ENCODE results near the gene PSME3IP1. TPM values are rescaled to one million over a fixed set of nuclear protein-coding genes. Genes with fewer than 3 reads are reported as not detected.
"Not testable (repeated sequence)": the region's sequence is repeated elsewhere in the genome, so short reads cannot be mapped to it uniquely, and the experiment has no call there.

Gene PSME3IP1
- total RNA-seq, 2 experiments from 2014 or later = 134 to 140 TPM

GRCh38 chr16:57213462-57213861 is 27.6 kb upstream of the PSME3IP1 start:
- POLR2A ChIA-PET = no interaction called here
- no peak for ATAC-seq (ENCODE audit: low read depth)
- H3K4me3 Mint-ChIP-seq = no peak overlapping the region

DNA sequence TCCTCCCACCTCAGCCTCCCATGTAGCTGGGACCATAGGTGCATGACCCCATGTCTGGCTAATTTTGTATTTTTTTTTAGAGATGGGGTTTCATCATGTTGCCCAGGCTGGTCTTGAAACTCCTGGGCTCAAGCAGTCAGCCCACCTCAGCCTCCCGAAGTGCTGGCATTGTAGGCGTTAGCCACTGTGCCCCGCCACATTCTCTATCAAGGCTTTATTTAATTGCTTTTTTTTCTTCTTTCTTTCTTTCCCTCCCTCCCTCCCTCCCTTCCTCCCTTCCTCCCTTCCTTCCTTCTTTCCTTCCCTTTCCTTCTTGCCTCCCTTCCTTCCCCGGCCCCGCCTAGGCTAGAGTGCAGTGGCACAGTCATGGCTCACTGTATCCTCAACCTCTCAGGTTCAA is 23.9 kb upstream of the PSME3IP1 start:
- Mint-ChIP-seq H3K4me3 (no peak overlapping the region), H3K9me3 (peaks cover 3% of the 10 kb centered on the region), H3K36me3 (peaks cover 44% of the 10 kb centered on the region), H3K4me1 (no peaks in the 10 kb centered on the region), H3K27me3 (no peaks in the 10 kb centered on the region), H3K27ac (no peak overlapping the region)
- POLR2A ChIA-PET = no interaction called here
- no peak for DNase-seq
- no peak for ATAC-seq (ENCODE audit: low read depth)

More at GRCh38 chr16:57213462-57213861, 27.6 kb upstream of the PSME3IP1 start:
- peaks cover 72% of the 10 kb centered on the region for H3K36me3 Mint-ChIP-seq
- no peaks in the 10 kb centered on the region for H3K4me1 Mint-ChIP-seq
- DNase-seq = no peak
- H3K9me3 Mint-ChIP-seq = peaks cover 19% of the 10 kb centered on the region
- no peak overlapping the region for H3K27ac Mint-ChIP-seq
- no peaks in the 10 kb centered on the region for H3K27me3 Mint-ChIP-seq

DNA sequence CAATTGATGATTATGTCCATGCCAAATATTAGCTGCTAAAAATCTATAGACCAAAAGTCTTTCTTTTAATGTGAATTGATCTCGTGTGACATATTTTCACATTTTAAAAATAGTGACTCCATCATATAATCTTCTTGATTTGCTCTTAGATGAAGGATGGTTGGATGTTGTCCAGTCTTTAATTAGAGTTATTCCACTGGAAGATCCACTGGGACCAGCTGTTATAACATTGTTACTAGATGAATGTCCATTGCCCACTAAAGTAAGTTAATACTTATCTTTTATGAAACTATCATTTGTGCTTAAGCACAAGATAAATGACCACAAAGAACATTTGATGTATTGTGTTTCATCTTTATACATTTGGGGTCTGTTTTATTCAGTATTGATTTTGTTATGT is 23.1 kb upstream of the PSME3IP1 start:
- no peaks in the 10 kb centered on the region for H3K4me1 Mint-ChIP-seq
- ATAC-seq (ENCODE audit: low read depth) (no peak), DNase-seq (no peak)
- H3K36me3 Mint-ChIP-seq = peaks cover 38% of the 10 kb centered on the region
- no peak overlapping the region for H3K4me3 Mint-ChIP-seq
- POLR2A ChIA-PET = interaction anchor here (0.7 kb wide), 1 partner anchor 35 kb away, joined by 4 read pairs; no protein-coding TSS in a partner anchor
- no peak overlapping the region for H3K27ac Mint-ChIP-seq
- H3K9me3 Mint-ChIP-seq = no peaks in the 10 kb centered on the region
- no peaks in the 10 kb centered on the region for H3K27me3 Mint-ChIP-seq

DNA sequence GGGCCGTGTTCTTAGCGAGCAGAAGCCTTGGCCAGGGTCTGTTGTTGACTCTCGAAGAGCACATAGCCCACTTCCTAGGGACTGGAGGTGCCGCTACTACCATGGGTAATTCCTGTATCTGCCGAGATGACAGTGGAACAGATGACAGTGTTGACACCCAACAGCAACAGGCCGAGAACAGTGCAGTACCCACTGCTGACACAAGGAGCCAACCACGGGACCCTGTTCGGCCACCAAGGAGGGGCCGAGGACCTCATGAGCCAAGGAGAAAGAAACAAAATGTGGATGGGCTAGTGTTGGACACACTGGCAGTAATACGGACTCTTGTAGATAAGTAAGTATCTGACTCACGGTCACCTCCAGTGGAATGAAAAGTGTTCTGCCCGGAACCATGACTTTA is 18.8 kb upstream of the PSME3IP1 start:
- Mint-ChIP-seq H3K9me3 (no peaks in the 10 kb centered on the region), H3K27me3 (no peaks in the 10 kb centered on the region), H3K36me3 (peaks cover 20% of the 10 kb centered on the region), H3K27ac (no peak overlapping the region), H3K4me3 (no peak overlapping the region), H3K4me1 (peaks cover 3% of the 10 kb centered on the region)
- ATAC-seq (ENCODE audit: low read depth) = no peak
- POLR2A ChIA-PET = no interaction called here
- no peak for DNase-seq

- H3K4me1 Mint-ChIP-seq = peaks cover 3% of the 10 kb centered on the region
- ATAC-seq (ENCODE audit: low read depth) = no peak
- POLR2A ChIA-PET = no interaction called here
- no peak for DNase-seq
- H3K9me3 Mint-ChIP-seq = no peaks in the 10 kb centered on the region
- no peak overlapping the region for H3K27ac Mint-ChIP-seq
- no peak overlapping the region for H3K4me3 Mint-ChIP-seq
- peaks cover 15% of the 10 kb centered on the region for H3K36me3 Mint-ChIP-seq
- H3K27me3 Mint-ChIP-seq = no peaks in the 10 kb centered on the region
These were observed 17.6 kb upstream of the PSME3IP1 start for GRCh38 chr16:57203451-57203850.

- no peaks in the 10 kb centered on the region for H3K27me3 Mint-ChIP-seq
- peaks cover 3% of the 10 kb centered on the region for H3K4me1 Mint-ChIP-seq
- H3K36me3 Mint-ChIP-seq = peaks cover 11% of the 10 kb centered on the region
- no peak overlapping the region for H3K4me3 Mint-ChIP-seq
- H3K9me3 Mint-ChIP-seq = no peaks in the 10 kb centered on the region
- POLR2A ChIA-PET = interaction anchor here (0.6 kb wide), 1 partner anchor 146 kb away, joined by 3 read pairs; no protein-coding TSS in a partner anchor
- H3K27ac Mint-ChIP-seq = no peak overlapping the region
- no peak for ATAC-seq (ENCODE audit: low read depth)
- no peak for DNase-seq
These were observed 16.5 kb upstream of the PSME3IP1 start for GRCh38 chr16:57202095-57202886.

- H3K36me3 Mint-ChIP-seq = peaks cover 15% of the 10 kb centered on the region
- H3K27me3 Mint-ChIP-seq; DNase-seq; H3K9me3 Mint-ChIP-seq; POLR2A ChIA-PET; H3K27ac Mint-ChIP-seq; H3K4me3 Mint-ChIP-seq; ATAC-seq (ENCODE audit: low read depth); H3K4me1 Mint-ChIP-seq: not testable (repeated sequence)
These were observed 15.1 kb upstream of the PSME3IP1 start for GRCh38 chr16:57200926-57201325.

DNA sequence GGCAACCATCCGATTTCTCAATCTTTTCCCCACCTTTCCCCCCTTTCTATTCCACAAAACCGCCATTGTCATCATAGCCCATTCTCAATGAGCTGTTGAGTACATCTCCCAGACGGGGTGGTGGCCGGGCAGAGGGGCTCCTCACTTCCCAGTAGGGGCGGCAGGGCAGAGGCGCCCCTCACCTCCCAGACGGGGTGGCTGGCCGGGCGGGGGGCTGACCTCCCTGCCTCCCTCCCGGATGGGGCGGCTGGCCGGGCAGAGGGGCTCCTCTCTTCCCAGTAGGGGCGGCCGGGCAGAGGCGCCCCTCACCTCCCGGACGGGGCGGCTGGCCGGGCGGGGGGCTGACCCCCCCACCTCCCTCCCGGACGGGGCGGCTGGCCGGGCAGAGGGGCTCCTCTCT is 14.5 kb upstream of the PSME3IP1 start:
- DNase-seq; H3K4me1 Mint-ChIP-seq; H3K27ac Mint-ChIP-seq; ATAC-seq (ENCODE audit: low read depth); H3K9me3 Mint-ChIP-seq; H3K27me3 Mint-ChIP-seq; H3K4me3 Mint-ChIP-seq: not testable (repeated sequence)
- peaks cover 16% of the 10 kb centered on the region for H3K36me3 Mint-ChIP-seq
- POLR2A ChIA-PET = interaction anchor here (0.6 kb wide), 1 partner anchor 92 kb away, joined by 4 read pairs; no protein-coding TSS in a partner anchor

GRCh38 chr16:57196753-57197152 is 10.9 kb upstream of the PSME3IP1 start:
- Mint-ChIP-seq H3K27me3 (no peaks in the 10 kb centered on the region), H3K4me3 (no peak overlapping the region), H3K9me3 (no peaks in the 10 kb centered on the region), H3K27ac (no peak overlapping the region), H3K36me3 (peaks cover 11% of the 10 kb centered on the region), H3K4me1 (peaks cover 10% of the 10 kb centered on the region)
- ATAC-seq (ENCODE audit: low read depth) (no peak), DNase-seq (no peak)
- POLR2A ChIA-PET = interaction anchor here (0.9 kb wide), 1 partner anchor 11 kb away, joined by 3 read pairs; the partner anchor contains the start of gene PSME3IP1

DNA sequence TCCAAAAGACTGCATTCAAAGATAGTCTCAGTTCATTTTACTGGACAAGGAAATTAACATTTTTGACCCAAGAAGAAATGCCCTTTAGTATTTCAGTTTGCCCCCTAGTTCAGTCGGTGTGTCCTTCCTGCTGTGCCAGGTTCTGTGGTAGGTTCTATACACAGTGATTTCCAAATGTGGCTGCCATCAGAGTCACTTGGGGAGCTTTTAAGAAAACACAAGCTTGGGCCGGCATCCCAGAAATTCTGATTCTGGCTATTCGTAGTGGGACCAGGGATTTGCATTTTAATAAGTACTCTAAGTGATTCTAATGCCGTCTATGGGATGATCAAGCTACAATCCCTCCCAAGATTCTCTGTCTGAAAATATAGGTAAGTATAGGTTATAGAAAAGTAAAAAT is 10.4 kb upstream of the PSME3IP1 start:
- no peak overlapping the region for H3K27ac Mint-ChIP-seq
- POLR2A ChIA-PET = no interaction called here

GRCh38 chr16:57194512-57194911 is 8.7 kb upstream of the PSME3IP1 start:
- ATAC-seq (ENCODE audit: low read depth) = no peak
- H3K27ac Mint-ChIP-seq = no peak overlapping the region

More for the DNA sequence above, 10.4 kb upstream of the PSME3IP1 start:
- Mint-ChIP-seq H3K4me1 (peaks cover 10% of the 10 kb centered on the region), H3K9me3 (no peaks in the 10 kb centered on the region), H3K27me3 (no peaks in the 10 kb centered on the region), H3K36me3 (peaks cover 11% of the 10 kb centered on the region), H3K4me3 (no peak overlapping the region)
- DNase-seq = no peak
- no peak for ATAC-seq (ENCODE audit: low read depth)

DNA sequence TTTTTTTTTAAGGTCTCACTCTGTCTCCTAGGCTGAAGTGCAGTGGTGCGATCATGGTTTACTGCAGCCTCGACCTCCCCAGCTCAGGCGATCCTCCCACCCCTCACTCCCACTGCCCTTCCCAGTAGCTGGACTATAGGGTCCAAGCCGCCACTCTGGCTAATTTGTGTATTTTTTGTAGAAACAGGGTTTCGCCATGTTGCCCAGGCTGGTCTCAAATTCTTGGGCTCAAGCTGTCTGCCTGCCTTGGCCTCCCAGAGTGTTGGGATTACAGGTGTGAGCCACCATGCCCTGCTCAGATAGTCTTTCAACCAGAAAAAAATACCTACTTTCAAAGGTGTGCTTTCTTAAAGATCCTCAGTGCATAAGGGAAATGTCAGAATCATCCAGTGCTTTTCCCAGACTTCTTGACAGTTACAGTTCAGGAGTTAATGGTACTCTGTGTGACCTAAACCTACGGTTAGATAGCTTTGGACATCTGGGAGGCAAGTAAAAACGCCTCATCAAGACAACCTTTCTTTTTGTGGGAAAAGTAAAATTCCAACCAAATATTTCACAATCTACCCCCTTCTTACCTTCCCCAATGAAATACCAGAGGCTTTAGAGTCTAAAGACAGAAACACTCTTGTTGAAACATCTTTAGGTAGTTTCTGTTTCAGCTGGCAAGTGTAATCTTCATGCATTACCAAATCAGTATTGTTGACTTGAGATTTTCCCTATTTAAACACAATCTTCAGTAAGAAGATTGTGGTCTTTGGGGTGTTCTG is 7.1 kb upstream of the PSME3IP1 start:
- no peak overlapping the region for H3K4me3 Mint-ChIP-seq
- no peaks in the 10 kb centered on the region for H3K9me3 Mint-ChIP-seq
- no peak overlapping the region for H3K27ac Mint-ChIP-seq
- no peaks in the 10 kb centered on the region for H3K27me3 Mint-ChIP-seq
- DNase-seq (no peak), ATAC-seq (ENCODE audit: low read depth) (no peak)
- H3K4me1 Mint-ChIP-seq = peaks cover 16% of the 10 kb centered on the region
- POLR2A ChIA-PET = no interaction called here
- H3K36me3 Mint-ChIP-seq = peaks cover 13% of the 10 kb centered on the region

More at GRCh38 chr16:57194512-57194911, 8.7 kb upstream of the PSME3IP1 start:
- H3K4me3 Mint-ChIP-seq = no peak overlapping the region
- H3K4me1 Mint-ChIP-seq = peaks cover 12% of the 10 kb centered on the region
- peaks cover 13% of the 10 kb centered on the region for H3K36me3 Mint-ChIP-seq
- no peaks in the 10 kb centered on the region for H3K9me3 Mint-ChIP-seq
- POLR2A ChIA-PET = no interaction called here
- no peaks in the 10 kb centered on the region for H3K27me3 Mint-ChIP-seq
- no peak for DNase-seq

GRCh38 chr16:57192146-57192545 is 6.3 kb upstream of the PSME3IP1 start:
- peaks cover 13% of the 10 kb centered on the region for H3K36me3 Mint-ChIP-seq
- no peaks in the 10 kb centered on the region for H3K9me3 Mint-ChIP-seq
- H3K4me1 Mint-ChIP-seq = peaks cover 19% of the 10 kb centered on the region
- ATAC-seq (ENCODE audit: low read depth) (no peak), DNase-seq (no peak)
- H3K27ac Mint-ChIP-seq = no peak overlapping the region
- POLR2A ChIA-PET = no interaction called here
- H3K4me3 Mint-ChIP-seq = no peak overlapping the region
- no peaks in the 10 kb centered on the region for H3K27me3 Mint-ChIP-seq
